SK-N-SH (cell line): ENCODE measurements around the gene LMBR1.
"Not testable (repeated sequence)": the region's sequence is repeated elsewhere in the genome, so short reads cannot be mapped to it uniquely, and the experiment has no call there.

Experiments used
- TAF1 ChIP-seq: IDR thresholded peaks from 2 replicates; pipeline ENCODE4 v1.6.1; 2012; ENCODE audit warnings: low read depth, mild to moderate bottlenecking, low read length, moderate library complexity, borderline replicate concordance
- TF ChIP-seq, protein P1 (sequence below): IDR thresholded peaks from 2 replicates; pipeline ENCODE4 v1.4.0; 2012; ENCODE audit warnings: low read depth, borderline replicate concordance
- TF ChIP-seq, protein P2 (sequence below): IDR thresholded peaks from 2 replicates; pipeline ENCODE4 v1.6.1; 2012; ENCODE audit warnings: mild to moderate bottlenecking, low read depth, low read length, moderate library complexity
- TF ChIP-seq, protein P3 (sequence below): fragments of 200-600 bp; sonication (generic); IDR thresholded peaks from 2 replicates; pipeline ENCODE4 v1.6.1; 2017; ENCODE audit warnings: antibody characterized with exemption, mild to moderate bottlenecking, moderate library complexity

DNA sequence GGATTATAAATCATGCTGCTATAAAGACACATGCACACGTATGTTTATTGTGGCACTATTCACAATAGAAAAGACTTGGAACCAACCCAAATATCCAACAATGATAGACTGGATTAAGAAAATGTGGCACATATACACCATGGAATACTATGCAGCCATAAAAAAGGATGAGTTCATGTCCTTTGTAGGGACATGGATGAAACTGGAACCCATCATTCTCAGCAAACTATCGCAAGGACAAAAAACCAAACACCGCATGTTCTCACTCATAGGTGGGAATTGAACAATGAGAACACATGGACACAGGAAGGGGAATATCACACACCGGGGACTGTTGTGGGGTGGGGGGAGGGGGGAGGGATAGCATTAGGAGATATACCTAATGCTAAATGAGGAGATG lies 89.3 kb downstream of the LMBR1 start:
- TF ChIP-seq, protein P1, sequence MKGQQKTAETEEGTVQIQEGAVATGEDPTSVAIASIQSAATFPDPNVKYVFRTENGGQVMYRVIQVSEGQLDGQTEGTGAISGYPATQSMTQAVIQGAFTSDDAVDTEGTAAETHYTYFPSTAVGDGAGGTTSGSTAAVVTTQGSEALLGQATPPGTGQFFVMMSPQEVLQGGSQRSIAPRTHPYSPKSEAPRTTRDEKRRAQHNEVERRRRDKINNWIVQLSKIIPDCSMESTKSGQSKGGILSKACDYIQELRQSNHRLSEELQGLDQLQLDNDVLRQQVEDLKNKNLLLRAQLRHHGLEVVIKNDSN: not testable (repeated sequence)
- TF ChIP-seq, protein P2, sequence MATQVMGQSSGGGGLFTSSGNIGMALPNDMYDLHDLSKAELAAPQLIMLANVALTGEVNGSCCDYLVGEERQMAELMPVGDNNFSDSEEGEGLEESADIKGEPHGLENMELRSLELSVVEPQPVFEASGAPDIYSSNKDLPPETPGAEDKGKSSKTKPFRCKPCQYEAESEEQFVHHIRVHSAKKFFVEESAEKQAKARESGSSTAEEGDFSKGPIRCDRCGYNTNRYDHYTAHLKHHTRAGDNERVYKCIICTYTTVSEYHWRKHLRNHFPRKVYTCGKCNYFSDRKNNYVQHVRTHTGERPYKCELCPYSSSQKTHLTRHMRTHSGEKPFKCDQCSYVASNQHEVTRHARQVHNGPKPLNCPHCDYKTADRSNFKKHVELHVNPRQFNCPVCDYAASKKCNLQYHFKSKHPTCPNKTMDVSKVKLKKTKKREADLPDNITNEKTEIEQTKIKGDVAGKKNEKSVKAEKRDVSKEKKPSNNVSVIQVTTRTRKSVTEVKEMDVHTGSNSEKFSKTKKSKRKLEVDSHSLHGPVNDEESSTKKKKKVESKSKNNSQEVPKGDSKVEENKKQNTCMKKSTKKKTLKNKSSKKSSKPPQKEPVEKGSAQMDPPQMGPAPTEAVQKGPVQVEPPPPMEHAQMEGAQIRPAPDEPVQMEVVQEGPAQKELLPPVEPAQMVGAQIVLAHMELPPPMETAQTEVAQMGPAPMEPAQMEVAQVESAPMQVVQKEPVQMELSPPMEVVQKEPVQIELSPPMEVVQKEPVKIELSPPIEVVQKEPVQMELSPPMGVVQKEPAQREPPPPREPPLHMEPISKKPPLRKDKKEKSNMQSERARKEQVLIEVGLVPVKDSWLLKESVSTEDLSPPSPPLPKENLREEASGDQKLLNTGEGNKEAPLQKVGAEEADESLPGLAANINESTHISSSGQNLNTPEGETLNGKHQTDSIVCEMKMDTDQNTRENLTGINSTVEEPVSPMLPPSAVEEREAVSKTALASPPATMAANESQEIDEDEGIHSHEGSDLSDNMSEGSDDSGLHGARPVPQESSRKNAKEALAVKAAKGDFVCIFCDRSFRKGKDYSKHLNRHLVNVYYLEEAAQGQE: not testable (repeated sequence)
- TF ChIP-seq, protein P3, sequence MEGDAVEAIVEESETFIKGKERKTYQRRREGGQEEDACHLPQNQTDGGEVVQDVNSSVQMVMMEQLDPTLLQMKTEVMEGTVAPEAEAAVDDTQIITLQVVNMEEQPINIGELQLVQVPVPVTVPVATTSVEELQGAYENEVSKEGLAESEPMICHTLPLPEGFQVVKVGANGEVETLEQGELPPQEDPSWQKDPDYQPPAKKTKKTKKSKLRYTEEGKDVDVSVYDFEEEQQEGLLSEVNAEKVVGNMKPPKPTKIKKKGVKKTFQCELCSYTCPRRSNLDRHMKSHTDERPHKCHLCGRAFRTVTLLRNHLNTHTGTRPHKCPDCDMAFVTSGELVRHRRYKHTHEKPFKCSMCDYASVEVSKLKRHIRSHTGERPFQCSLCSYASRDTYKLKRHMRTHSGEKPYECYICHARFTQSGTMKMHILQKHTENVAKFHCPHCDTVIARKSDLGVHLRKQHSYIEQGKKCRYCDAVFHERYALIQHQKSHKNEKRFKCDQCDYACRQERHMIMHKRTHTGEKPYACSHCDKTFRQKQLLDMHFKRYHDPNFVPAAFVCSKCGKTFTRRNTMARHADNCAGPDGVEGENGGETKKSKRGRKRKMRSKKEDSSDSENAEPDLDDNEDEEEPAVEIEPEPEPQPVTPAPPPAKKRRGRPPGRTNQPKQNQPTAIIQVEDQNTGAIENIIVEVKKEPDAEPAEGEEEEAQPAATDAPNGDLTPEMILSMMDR: not testable (repeated sequence)
- TF ChIP-seq TAF1: not testable (repeated sequence)
